ENCODE data around the gene ZNF682.
"Not testable (repeated sequence)": the region's sequence is repeated elsewhere in the genome, so short reads cannot be mapped to it uniquely, and the experiment has no call there.

Gene ZNF682

GRCh38 chr19:20051841-20052768, 12.8 kb upstream of the ZNF682 start:
- CTCF ChIA-PET: interaction anchor here (0.6 to 1.0 kb wide), 2 partner anchors 13 to 210 kb away, joined by 3 to 4 read pairs; partner anchors contain the start of gene ZNF682
- Mint-ChIP-seq H3K9me3 (peaks cover 23% of the 10 kb centered on the region), H3K4me3 (peak overlapping the region; percentile 85), H3K36me3 (peaks cover 5% of the 10 kb centered on the region), H3K27me3 (no peaks in the 10 kb centered on the region), H3K4me1 (peaks cover 19% of the 10 kb centered on the region), H3K27ac (peak overlapping the region; percentile 86)
- peak; percentile 78 for DNase-seq

DNA sequence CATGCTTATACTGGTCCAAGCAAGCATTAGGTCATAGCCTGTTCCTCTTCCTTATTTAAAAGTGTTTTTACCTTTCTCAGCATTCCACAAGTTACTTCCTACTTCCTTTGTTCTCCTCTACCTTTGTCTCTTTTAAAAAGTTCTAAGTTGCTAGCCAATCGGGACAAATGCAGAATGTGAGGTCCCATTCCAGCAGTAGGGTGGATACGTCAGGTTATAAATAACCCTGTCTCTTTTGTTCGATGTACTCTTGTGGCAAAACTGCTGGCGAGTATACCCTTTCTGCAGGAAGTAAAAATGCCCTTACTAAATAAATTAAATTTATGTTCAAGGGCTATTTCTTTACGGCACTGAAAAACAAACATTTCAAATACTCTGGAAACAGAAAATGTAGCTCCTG, 6.4 kb upstream of the ZNF682 start:
- H3K4me1 Mint-ChIP-seq: not testable (repeated sequence)

GRCh38 chr19:20044663-20045062, 5.4 kb upstream of the ZNF682 start:
- CTCF ChIA-PET: no interaction called here
- Mint-ChIP-seq H3K27ac (no peak overlapping the region), H3K27me3 (peaks cover 8% of the 10 kb centered on the region), H3K4me3 (no peak overlapping the region), H3K36me3 (peaks cover 3% of the 10 kb centered on the region), H3K4me1 (no peaks in the 10 kb centered on the region), H3K9me3 (peaks cover 17% of the 10 kb centered on the region)
- DNase-seq: no peak

More for the DNA sequence above, 6.4 kb upstream of the ZNF682 start:
- H3K36me3 Mint-ChIP-seq, H3K27ac Mint-ChIP-seq, H3K27me3 Mint-ChIP-seq, H3K4me3 Mint-ChIP-seq, DNase-seq, CTCF ChIA-PET: not testable (repeated sequence)
- H3K9me3 Mint-ChIP-seq: peaks cover 26% of the 10 kb centered on the region

DNA sequence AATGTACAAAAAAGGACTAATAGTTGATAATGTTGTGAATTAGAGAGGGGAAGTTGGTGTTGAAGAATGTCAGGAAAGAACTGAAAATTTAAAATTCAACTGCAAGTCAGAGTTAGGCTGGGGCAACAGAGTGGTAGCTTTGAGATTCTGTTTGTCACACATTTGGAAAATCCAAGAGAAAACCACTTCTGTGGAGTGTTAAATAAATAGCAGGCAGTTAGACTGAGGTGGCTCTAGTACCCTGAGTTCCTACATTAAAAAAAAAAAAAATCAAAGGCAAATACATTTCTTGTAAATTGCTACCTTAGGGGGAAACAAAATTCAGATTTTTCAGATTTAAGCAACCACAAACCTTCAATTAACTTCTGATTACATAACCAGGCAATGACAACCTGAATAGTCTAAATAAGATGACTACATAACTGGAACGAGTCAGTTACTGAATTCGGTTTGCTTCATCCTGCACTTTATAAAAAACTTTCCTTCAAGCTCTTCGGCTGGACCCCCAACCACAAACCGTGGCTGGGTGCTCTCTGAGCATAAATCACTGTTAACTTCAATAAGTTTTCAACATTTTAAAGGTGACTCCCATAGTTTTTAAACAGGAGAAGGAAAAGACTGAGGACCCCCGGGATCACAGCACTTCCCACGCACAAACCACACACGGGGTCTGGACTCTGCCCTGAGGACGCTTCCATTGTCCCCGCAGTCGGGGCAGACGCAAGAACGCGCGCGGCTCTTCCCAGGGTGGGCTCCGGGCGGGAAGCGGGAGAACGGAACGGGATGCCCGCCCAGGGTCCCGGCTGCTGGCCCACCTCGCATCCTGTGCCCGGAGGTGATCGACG, 725 bp downstream of the ZNF682 start:
- H3K4me3 Mint-ChIP-seq: peak overlapping the region; percentile 91
- H3K9me3 Mint-ChIP-seq: peaks cover 18% of the 10 kb centered on the region
- peaks cover 36% of the 10 kb centered on the region for H3K36me3 Mint-ChIP-seq
- peaks cover 20% of the 10 kb centered on the region for H3K4me1 Mint-ChIP-seq
- no peaks in the 10 kb centered on the region for H3K27me3 Mint-ChIP-seq
- CTCF ChIA-PET: interaction anchor here (1.0 kb wide), 1 partner anchor 13 kb away, joined by 4 read pairs; no protein-coding TSS in a partner anchor
- H3K27ac Mint-ChIP-seq: peak overlapping the region; percentile 95
- no peak for DNase-seq

GRCh38 chr19:20035935-20036334, 3.4 kb downstream of the ZNF682 start:
- DNase-seq: no peak
- Mint-ChIP-seq H3K36me3 (peaks cover 56% of the 10 kb centered on the region), H3K27me3 (no peaks in the 10 kb centered on the region), H3K9me3 (peaks cover 26% of the 10 kb centered on the region), H3K4me3 (no peak overlapping the region), H3K27ac (no peak overlapping the region), H3K4me1 (peaks cover 20% of the 10 kb centered on the region)
- CTCF ChIA-PET: no interaction called here

GRCh38 chr19:20028611-20029010, 10.7 kb downstream of the ZNF682 start:
- Mint-ChIP-seq H3K4me1 (no peaks in the 10 kb centered on the region), H3K27ac (no peak overlapping the region), H3K9me3 (peaks cover 25% of the 10 kb centered on the region), H3K4me3 (no peak overlapping the region), H3K36me3 (peaks cover 58% of the 10 kb centered on the region), H3K27me3 (no peaks in the 10 kb centered on the region)
- no peak for DNase-seq
- CTCF ChIA-PET: no interaction called here

GRCh38 chr19:20005741-20006140, 33.6 kb downstream of the ZNF682 start:
- H3K4me3 Mint-ChIP-seq: no peak overlapping the region
- peaks cover 46% of the 10 kb centered on the region for H3K36me3 Mint-ChIP-seq
- peaks cover 59% of the 10 kb centered on the region for H3K9me3 Mint-ChIP-seq

GRCh38 chr19:19997656-19998268, 41.5 kb downstream of the ZNF682 start:
- no peaks in the 10 kb centered on the region for H3K27me3 Mint-ChIP-seq
- H3K9me3 Mint-ChIP-seq: peaks cover 46% of the 10 kb centered on the region
- H3K36me3 Mint-ChIP-seq: peaks cover 2% of the 10 kb centered on the region
- H3K4me1 Mint-ChIP-seq: no peaks in the 10 kb centered on the region
- peak; percentile 45 for DNase-seq
- no peak overlapping the region for H3K4me3 Mint-ChIP-seq
- CTCF ChIA-PET: interaction anchor here (0.8 to 1.9 kb wide), 5 partner anchors 10 to 1105 kb away, joined by 3 to 9 read pairs (median 4); no protein-coding TSS in a partner anchor
- H3K27ac Mint-ChIP-seq: no peak overlapping the region

More at GRCh38 chr19:20005741-20006140, 33.6 kb downstream of the ZNF682 start:
- no peaks in the 10 kb centered on the region for H3K4me1 Mint-ChIP-seq
- CTCF ChIA-PET: no interaction called here
- H3K27me3 Mint-ChIP-seq: no peaks in the 10 kb centered on the region
- H3K27ac Mint-ChIP-seq: no peak overlapping the region
- no peak for DNase-seq

GRCh38 chr19:19966862-19967261, 72.4 kb downstream of the ZNF682 start:
- CTCF ChIA-PET: no interaction called here
- DNase-seq: no peak
- peaks cover 61% of the 10 kb centered on the region for H3K9me3 Mint-ChIP-seq
- H3K27me3 Mint-ChIP-seq: no peaks in the 10 kb centered on the region
- no peak overlapping the region for H3K4me3 Mint-ChIP-seq
- H3K27ac Mint-ChIP-seq: no peak overlapping the region
- H3K36me3 Mint-ChIP-seq: peaks cover 3% of the 10 kb centered on the region
- no peaks in the 10 kb centered on the region for H3K4me1 Mint-ChIP-seq

- H3K27ac Mint-ChIP-seq, H3K27me3 Mint-ChIP-seq, H3K4me3 Mint-ChIP-seq, DNase-seq, H3K36me3 Mint-ChIP-seq, H3K4me1 Mint-ChIP-seq, CTCF ChIA-PET: not testable (repeated sequence)
- H3K9me3 Mint-ChIP-seq: peaks cover 55% of the 10 kb centered on the region
Measured at GRCh38 chr19:19966126-19966525, 73.2 kb downstream of the ZNF682 start.

GRCh38 chr19:19964416-19964815, 74.9 kb downstream of the ZNF682 start:
- no peak overlapping the region for H3K4me3 Mint-ChIP-seq
- peaks cover 2% of the 10 kb centered on the region for H3K36me3 Mint-ChIP-seq
- CTCF ChIA-PET: no interaction called here
- H3K27ac Mint-ChIP-seq: no peak overlapping the region
- peaks cover 48% of the 10 kb centered on the region for H3K9me3 Mint-ChIP-seq
- DNase-seq: no peak
- no peaks in the 10 kb centered on the region for H3K27me3 Mint-ChIP-seq
- no peaks in the 10 kb centered on the region for H3K4me1 Mint-ChIP-seq

- CTCF ChIA-PET: interaction anchor here (2.8 kb wide), 1 partner anchor 427 kb away, joined by 8 read pairs; no protein-coding TSS in a partner anchor
- H3K9me3 Mint-ChIP-seq: peaks cover 26% of the 10 kb centered on the region
- H3K36me3 Mint-ChIP-seq, H3K27me3 Mint-ChIP-seq, H3K27ac Mint-ChIP-seq, H3K4me1 Mint-ChIP-seq, H3K4me3 Mint-ChIP-seq: not testable (repeated sequence)
- DNase-seq: peak; percentile 76
Measured at GRCh38 chr19:19959151-19959799, 80.0 kb downstream of the ZNF682 start.

DNA sequence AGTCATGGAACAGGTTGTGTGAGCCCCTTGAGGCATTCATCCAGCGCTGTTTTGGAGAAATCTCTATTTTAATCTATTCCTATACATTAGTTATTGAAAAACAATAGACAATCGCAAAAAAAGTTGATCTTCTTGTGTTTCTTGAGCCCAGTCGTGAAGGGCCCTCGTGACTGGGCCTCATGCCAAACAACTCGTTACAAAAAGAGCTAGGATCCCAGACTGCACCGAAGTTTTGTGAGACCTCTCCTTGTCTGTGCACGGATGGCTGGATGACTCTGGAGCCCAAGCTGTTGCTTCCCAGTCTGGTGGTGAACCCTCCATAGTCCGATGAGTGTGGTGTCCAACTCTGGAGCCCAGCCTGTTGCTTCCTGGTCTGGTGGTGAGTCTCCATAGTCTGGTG, 81.5 kb downstream of the ZNF682 start:
- not testable (repeated sequence) for H3K36me3 Mint-ChIP-seq, DNase-seq, H3K4me1 Mint-ChIP-seq, H3K27me3 Mint-ChIP-seq, H3K27ac Mint-ChIP-seq, H3K4me3 Mint-ChIP-seq
- CTCF ChIA-PET: interaction anchor here (1.1 kb wide), 1 partner anchor 425 kb away, joined by 3 read pairs; no protein-coding TSS in a partner anchor
- H3K9me3 Mint-ChIP-seq: peaks cover 26% of the 10 kb centered on the region

Data from activated naive CD4-positive, alpha-beta T cell treated with anti-CD3 and anti-CD28 coated beads, Interleukin-2, amount 10 ng/mL, durations not matched to agents 7 days and 5 days (primary cell).